B cell (primary cell): Measurements from ENCODE around the gene DR1.

Experiments
- CTCF ChIP-seq: fragments of 200-600 bp; IDR thresholded peaks from one replicate; pipeline ENCODE4 v1.8.0; 2022; ENCODE audit warnings: antibody characterized with exemption, mild to moderate bottlenecking
- EZH2 ChIP-seq: IDR thresholded peaks from 2 replicates; pipeline ENCODE4 v1.6.1; 2012; ENCODE audit warnings: borderline replicate concordance, low read depth, mild to moderate bottlenecking, moderate library complexity, low read length; ENCODE audit not compliant: insufficient read depth, poor library complexity, severe bottlenecking

GRCh38 chr1:93338387-93339146, 7.1 kb upstream of the DR1 start:
- TF ChIP-seq CTCF = no peak
- no peak for TF ChIP-seq EZH2
